NK-92 (cell line): ENCODE measurements around the gene ZNF697.

Experiments
- DNase-seq: peaks from one replicate; lab custom pipeline; 2025; ENCODE audit not compliant: unreplicated experiment; lab: John Stamatoyannopoulos, UW

The ZNF697 gene

DNA sequence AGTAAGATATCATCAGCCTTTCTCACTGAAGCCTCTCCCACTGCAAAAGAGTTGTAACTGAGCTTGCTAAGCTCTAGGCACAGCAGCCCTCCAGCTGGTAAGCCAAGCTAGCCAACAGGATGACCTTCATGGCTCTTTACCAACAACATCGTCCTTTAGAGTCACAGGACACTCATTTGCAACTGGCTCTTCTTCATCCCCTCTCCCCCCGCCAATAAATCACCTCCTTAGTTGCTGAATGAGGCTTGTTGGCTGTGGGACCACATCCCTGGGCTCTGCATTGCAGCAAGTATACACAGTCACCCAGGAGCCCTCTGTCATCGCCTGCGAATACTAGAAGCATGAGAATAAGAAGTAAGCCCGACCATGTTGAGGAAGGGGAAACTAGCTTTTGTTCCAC, 16.0 kb upstream of the ZNF697 start:
- no peak for DNase-seq

DNA sequence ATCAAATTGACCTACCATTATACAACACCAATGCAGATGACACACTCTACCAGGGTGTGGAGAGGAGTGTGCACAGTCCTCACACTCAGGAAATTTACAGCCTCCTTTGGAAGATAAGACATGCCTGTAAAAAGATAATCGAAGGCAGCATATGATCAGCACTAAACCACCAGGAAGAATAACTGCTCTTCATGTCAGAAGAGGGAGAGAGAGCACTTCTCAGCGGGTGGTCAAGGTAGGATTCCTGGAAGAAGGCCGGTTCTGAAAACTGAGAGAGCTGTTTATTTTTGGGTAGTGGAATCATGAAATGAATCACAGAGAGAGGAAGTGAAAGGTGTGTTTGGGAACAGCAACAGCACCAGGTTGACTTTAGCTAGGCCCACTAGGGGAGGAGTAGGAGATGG, 14.0 kb upstream of the ZNF697 start:
- no peak for DNase-seq

DNA sequence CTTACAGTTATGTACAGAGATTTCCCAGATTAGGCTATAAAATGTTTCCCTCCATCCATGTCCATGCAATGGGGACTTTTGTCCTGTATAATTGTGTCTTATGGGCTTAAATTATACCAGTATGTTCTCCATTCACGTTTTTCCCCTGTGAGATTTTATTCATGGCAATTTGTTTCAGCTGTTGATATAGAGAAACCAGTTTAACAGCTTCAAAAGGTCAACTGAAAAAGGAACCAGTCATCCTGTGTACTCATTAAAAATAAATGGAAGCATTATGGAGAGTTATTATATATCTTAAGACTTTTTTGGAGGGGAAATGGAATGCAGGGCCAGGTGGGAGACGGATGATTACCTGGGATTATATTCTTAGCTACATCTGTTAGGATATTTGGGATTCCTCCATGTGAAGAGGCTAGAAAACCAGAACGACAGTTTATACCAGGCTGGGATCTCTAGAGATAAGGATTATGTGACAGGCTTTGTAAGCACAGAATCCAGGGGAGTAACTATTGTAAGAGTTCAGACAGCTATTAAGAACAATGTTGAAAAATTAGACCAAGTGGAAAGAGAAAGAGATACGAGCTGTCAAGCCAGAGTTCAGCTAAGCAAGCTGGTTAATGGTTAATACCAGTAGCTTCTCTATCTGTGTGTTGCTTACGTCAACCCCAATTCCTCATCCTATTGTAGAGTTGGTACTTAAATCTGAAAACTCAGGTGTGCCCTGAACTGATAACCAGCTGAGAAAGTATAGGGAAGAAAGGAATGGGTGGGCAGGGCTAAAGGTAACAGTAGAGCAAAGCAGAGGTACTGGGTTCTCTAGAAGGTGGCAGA, 12.4 kb upstream of the ZNF697 start:
- DNase-seq: no peak

DNA sequence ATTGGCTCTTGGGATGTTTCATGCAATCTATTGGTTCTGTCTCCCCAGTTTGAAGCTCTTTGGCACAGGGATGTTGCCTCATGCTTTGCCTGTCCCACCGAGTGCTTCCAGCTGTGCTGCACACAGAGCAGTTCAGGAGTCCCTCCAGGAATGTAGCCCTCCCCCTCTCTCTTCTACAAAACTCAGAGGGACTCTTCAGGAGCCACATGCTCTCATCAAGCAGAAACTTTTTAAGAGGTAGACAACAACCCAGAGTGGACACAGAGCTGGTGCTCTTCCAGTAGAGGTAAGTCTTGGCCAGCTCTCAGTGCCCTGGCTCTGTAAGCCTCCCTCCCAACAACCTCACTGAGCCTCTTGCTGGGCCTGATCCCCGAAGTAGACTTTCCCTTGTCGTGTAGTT, 11.6 kb upstream of the ZNF697 start:
- no peak for DNase-seq

DNA sequence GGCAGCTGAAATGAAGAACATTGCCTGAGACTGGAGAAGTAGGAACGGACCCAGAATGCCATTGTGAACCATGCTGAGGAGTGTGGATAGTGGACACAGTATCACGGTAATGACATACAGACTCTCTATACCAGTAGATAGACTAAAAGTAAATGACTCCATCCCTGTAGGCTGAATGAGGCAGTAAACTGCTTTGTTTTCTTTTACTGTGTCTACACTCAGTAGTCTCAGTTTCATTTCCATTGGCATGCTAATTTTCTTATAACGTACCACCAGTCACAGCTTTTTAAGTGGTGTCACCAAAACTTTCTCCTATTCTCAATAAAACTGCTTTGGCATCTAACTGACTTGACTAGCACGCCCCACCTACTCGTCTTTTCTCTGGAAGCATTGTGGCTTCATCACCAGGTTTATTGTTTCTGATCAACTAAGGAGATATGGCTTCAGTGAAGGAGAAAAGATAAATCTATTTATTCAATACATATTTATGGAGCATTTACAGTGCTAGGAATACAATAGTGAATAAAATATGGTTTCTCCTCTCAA, 8.4 kb upstream of the ZNF697 start:
- DNase-seq: no peak

DNA sequence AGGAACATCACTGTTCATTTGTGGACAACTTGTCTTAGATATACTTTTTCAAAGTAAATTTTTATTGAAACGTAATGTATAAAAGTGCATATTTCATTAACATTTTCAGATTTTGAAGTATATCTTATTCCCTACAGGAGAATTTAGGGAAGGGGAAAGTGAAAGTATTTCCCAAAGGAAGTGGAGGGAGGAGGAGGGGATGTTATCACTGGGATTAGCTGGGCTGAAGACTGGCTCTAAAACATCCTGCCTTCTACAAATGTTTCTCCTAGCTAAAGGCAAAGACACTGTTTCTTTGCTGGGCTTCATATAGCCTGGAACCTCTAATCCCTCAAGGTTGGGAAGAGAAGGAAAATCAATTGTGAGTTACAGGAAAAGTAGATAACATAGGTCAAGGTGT, 7.1 kb upstream of the ZNF697 start:
- no peak for DNase-seq

DNA sequence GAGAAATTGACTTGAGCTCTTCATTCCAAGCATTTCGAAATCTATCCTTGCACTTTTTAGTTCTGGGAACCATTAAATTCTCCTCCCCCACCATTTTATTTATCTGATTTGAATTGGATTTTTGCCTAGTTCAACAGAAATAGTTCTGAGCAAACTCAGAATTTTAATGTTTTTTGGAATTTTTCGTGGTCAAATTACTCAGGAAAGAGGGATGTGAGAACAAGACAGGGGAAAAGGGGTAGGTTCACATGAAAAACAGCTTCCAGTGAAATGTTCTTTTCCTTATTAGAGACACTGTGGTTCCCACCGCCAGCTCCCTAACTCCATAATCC, 5.7 kb upstream of the ZNF697 start:
- DNase-seq: no peak

DNA sequence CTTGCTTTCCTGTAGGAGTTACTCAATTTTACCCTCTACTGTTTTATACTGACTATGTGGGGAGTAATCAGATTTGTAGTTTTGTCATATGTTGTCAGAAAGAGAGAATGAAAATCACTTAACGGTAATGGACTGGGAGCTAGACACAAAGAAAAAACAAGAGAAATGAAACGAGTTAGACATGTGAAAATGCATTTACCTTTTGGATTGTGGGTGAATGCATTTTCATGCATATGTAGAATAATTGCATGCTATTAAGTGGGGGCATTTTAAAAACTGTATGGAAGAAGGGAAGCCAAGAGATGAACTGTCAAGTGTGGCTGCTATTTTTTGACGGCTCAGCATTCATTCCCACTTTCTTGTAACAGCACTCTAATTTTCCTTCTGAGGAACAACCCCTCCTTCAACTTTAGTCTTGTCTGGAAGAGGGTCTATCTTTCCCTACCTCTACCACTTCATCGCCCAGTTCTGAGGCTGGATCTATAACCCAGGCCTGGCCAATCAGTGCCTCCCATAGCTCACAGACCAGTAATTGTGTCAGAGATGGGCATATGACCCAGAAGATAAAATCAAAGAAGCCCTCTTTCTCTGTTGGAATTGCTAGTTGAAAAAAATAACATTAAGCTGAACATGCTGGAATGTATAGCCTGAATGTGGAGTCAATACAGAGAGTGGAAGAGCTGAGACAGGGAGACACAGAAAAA, 5.2 kb upstream of the ZNF697 start:
- DNase-seq: no peak

DNA sequence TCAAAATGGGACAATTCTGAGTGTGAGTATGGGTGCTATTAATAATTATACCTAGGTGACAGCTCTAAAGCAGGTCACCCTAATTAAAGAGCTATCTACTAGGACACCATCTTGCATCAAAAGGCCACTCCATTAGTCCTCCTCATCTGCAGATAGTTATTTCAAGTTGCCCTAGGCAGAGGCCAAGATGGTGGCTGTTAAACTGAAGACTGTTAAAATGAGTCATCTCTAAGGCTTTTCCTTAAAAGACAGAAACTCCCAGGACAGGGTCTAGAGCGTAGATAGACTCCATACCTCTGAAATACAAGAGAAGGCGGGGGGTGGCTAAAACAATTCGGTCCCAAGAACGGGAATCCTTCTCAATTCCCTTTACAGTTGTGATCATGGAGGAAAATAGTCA, 4.5 kb upstream of the ZNF697 start:
- DNase-seq: no peak

DNA sequence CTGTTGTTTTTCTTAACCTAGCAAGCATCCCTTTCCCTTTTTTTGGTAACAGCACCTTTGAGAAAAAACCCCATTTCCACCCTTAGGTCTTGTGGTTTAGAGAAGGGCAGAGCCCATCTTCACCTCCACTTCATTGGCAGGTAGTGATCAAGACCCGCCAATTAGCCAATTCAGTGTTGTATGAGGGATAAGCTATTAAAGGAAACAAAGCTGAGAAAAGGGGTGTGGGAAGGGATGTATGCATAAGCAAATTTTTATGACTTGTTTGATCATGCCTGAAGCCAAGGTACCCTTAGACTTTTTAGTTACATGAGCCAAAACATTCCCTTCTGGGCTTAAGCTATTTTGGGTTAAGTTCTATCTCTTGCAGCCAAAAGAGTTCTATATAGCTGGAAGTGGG, 3.6 kb upstream of the ZNF697 start:
- no peak for DNase-seq

DNA sequence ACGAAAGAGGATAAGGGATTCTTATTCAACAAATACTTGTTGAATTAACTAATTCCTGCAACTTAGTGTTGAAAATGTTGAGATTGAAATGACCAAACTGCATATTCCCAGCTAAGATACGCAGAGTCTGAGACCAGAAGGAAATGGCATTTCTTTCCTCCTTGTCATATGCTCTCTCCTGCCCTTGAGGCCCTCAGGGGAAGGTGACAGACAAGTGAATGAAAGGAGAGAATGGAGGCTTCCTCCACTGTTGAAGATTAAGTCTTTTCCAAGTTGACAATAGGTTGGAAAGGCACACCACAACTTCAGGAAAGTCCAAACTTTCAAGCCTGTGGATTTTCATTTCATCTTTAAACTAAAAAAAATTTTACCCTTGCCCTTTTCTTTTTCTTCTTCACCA, 3.1 kb upstream of the ZNF697 start:
- DNase-seq: no peak

DNA sequence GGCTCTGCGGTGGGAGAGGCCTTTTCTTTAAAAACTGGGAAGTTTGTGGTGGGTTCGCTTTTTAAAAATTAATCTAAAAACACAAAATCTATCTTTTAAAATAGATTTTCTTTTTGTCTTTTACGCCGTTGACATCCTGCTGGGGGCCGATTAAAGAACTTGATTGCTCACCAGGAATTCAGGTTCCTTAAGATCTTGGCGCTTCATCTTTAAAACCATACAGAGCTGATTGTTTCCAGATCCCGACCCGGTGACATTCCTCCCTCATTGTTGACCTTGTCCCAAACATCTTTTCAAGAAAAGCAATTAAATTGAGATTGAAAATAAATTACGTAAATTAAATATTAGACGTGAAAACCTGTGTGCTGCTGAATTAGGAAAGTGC, 546 bp upstream of the ZNF697 start:
- DNase-seq: no peak

DNA sequence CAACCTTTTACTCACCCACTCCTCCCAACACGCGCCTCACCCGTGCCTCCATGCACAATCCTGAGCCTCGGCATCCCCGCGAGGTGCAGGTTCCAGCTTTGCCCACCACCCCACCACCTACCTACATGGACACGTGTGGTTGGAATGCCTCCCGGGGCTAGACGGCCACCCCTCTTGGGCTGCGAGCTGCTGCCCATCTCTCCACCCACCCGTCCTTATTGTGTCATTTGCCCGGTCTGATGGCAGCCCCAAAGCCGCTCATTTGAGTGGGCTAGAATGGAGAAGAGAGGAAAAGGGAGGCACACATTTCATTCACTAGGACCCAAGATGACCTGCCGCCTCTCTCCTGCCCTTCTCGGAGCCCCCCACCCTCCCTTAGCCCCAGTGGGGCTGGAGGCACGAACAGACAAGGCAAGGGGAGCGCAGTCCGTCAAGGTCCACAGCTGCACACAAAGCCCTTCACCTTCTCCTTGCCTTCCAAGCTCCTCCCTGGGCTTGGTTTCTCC, 785 bp downstream of the ZNF697 start:
- no peak for DNase-seq

DNA sequence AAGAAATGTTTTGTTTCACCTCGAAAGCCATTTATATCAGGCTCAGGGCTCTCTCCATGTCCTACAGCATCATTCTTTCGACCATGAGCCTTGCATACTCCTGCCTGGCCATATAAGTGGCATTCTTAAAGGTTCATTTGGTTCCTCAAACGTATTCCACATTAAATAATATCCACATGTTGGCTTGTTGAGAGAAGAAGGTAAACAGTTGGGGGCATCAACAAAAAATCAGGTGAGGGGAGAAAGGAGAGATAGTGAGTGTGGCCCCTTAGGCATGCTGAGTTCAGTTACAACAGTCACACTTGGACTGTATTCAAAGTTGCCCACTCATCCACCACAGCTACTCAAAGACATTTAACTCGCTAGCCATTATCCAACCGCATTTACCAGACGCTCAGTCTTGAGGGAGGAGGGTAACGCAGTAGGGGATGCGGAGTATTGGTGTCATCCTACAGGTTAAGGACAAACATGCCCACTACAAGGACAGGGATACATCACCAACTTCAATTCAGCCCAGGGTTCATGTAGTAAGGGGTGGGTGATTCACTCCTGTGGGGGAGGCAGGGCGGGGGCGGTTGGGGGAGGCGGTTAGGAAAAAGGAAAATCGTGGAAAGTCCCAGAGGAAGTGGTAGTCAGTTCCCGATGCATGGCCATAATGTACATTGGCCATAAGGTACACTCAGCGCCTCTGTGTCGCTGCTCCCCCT, 1.4 kb downstream of the ZNF697 start:
- DNase-seq: no peak

DNA sequence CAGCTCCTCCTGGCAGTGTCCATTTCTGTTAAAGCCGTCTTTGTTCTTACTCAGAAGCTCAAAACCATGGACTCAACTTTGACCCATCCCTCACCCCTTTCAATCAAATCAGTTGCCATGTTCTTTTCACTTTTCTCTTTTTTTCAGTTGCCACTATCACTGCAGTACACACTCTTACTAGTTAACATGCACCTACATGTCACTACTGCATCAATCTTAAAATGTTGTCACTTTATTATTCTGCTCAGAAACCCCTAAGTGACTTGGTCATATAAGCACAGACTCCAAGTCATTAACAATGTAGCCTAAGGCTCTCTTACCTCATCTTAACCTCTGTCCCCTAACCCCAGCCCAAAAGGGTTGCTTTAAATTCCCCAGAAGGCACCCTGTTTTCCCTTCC, 9.0 kb downstream of the ZNF697 start:
- no peak for DNase-seq

DNA sequence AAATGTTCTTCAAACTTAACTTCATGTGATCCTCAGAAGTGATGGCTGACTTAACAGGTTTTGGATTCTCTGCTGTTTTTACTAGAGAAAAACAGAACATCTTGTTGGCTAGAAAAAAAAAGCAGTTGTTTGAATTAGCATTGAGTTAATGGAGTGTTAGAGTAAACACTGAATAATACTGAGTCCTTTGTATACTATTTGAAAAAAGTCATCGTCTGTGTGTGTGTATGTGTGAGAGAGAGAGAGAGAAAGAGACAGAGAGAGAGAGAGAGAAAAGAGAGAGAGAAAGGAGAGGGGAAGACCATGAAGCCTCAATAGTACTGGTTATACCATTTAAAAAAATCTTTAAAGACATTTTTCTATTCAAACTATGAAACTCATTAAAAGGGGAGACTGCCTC, 10.4 kb downstream of the ZNF697 start:
- DNase-seq: no peak

DNA sequence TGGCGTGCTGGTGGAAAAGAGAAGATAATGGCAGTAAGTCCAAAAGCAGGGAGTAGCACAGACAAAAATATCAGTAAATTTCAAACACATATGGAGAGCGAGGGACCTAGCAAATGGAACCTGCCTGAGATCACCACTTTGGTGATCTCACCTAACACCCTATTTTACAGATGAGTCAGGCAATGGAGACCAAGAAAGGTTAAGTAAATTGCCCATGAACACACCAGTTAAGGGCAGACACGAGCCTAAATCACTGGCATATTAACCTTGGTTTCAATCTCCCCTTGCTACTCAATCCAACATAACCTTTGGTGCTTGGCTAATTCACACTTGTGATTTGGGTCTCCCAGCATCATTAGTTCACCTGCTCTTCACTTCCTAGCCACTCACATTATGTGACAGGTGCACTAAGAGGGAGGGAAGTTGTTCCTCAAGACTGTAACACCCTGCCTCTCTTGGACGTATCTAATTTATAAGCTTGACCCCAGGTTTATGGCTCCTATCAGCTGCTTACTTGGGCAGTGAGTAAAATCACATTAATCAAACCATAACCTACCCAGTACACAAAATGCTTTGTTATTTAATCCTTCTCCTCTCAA, 11.5 kb downstream of the ZNF697 start:
- no peak for DNase-seq

DNA sequence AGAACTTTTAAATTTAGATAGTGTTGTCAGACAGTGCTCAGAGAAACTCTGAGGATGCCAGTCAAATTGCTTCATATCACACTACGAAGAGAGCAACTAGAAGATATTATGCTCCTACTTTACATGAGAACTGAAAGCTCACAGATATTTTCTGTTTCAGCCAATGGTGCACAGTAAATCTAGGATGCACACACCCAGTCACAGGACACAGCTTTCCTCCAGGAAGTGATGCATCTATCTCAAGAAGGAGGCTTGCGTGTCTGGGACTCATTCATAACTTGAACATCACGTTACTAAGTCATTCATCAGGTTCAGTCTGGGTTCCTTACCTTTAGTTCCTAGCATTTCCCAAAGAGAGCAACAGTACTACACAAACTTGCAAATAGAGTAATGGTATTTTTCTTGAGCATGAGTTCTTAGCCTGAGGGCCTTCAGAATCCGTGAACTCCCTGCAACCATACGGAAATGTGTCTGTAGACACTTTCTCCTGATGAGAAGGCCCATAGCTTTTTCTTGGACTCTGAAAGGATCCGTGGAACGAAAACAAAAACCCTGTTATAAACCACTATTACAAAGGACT, 12.2 kb downstream of the ZNF697 start:
- DNase-seq: no peak

DNA sequence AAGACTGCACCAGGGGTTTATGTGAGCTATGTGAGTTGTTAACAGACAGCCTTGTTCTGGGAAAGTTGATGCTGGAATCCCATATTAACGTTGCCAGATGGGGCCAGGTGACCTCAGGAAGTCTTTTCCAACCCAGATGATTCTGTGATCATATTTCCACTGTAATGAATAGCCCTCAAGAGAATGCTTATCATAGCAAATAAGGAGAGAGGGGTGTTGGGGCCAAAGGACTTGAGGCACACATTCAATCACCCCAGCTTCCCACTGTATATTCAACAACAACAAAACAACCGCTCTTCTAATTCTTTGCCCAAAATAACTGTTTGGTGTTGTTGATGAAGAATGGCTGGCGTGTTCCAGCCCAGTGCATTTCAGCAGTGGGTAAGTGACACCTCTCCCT, 14.1 kb downstream of the ZNF697 start:
- no peak for DNase-seq

DNA sequence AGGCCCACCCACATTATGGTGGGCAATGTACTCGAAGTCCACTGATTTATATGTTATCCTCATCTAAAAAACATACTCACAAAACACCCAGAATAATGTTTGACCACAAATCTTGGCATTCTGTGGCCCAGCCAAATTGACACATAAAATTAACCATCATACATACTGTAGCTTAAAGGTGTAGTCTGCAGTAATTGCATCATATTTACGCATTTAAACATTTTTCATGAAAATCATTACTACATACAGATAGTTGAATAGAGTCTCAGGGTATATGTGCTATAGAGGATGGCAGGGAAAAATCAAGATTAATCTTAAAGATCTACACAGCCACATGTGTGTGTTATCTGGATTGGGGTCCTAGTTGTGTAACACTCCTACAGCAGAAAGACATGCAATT, 14.5 kb downstream of the ZNF697 start:
- no peak for DNase-seq

DNA sequence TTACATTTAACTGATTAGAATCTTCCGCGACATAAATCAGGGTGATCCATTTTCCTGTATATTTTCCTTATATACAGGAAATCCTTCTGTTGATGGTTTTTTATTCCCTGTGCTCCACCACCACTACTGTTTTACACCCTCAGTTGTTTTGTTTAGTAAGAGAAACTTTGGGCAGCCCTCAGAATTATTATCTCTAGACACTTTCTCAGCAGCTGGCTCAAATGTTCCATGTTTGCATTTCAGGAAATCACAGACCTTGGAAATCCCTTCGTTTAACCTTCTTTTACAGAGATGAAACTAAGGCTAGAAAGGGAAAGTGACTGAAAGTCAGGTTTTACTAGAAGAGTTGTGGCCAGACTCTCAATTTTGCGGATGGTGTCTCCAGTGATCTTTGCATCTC, 15.2 kb downstream of the ZNF697 start:
- DNase-seq: no peak
